CD4-positive, alpha-beta T cell treated with Interferon gamma for 1 hour (primary cell): ENCODE data around the gene MAEA.

Source experiments
- DNase-seq: peaks from one replicate; pipeline ENCODE4 v3.0.0-alpha.2; 2020

Gene MAEA

GRCh38 chr4:1289207-1290164, at the start of gene MAEA:
Gene MAEA, plus strand, starts transcription at chr4:1289891. Its CDS starts 23 bp downstream, at chr4:1289914.
- peak; percentile 95 for DNase-seq

- peak; percentile 0 for DNase-seq
These were observed 49.8 kb upstream of the MAEA start for GRCh38 chr4:1239950-1240307.

GRCh38 chr4:1240721-1241465, 48.8 kb upstream of the MAEA start:
- DNase-seq, result no peak

- no peak for DNase-seq
These were observed 48.2 kb upstream of the MAEA start for GRCh38 chr4:1241466-1241935.

GRCh38 chr4:1241936-1242505, 47.7 kb upstream of the MAEA start:
- DNase-seq, result no peak

- no peak for DNase-seq
These were observed 46.9 kb upstream of the MAEA start for GRCh38 chr4:1242506-1243450.

- peak; percentile 5 for DNase-seq
These were observed 46.1 kb upstream of the MAEA start for GRCh38 chr4:1243451-1244080.

GRCh38 chr4:1244081-1244977, 45.4 kb upstream of the MAEA start:
- DNase-seq, result peak; percentile 0

GRCh38 chr4:1244978-1245471, 44.7 kb upstream of the MAEA start:
- DNase-seq, result no peak

- peak; percentile 0 for DNase-seq
These were observed 44.1 kb upstream of the MAEA start for GRCh38 chr4:1245481-1246051.

- peak; percentile 20 for DNase-seq
These were observed 43.4 kb upstream of the MAEA start for GRCh38 chr4:1246111-1246881.

GRCh38 chr4:1246901-1247863, 42.5 kb upstream of the MAEA start:
- DNase-seq, result no peak

- no peak for DNase-seq
These were observed 41.8 kb upstream of the MAEA start for GRCh38 chr4:1247864-1248244.

- DNase-seq, result peak; percentile 83
These were observed 41.2 kb upstream of the MAEA start, which contains the start of gene CTBP1 for GRCh38 chr4:1248245-1249147. Gene CTBP1, minus strand, starts transcription at chr4:1249130. Its CDS starts 7,799 bp downstream, at chr4:1241331.

GRCh38 chr4:1249148-1249730, 40.5 kb upstream of the MAEA start:
- peak; percentile 85 for DNase-seq
